GM19463 (cell line): Measurements from ENCODE around the gene IFT22.
"Not testable (repeated sequence)": the region's sequence is repeated elsewhere in the genome, so short reads cannot be mapped to it uniquely, and the experiment has no call there.

ENCODE experiments used
- ATAC-seq: cut with Tn5 transposase; IDR thresholded peaks from one replicate; pipeline ENCODE4 v1.9.1; 2021; ENCODE audit warnings: mild to moderate bottlenecking, moderate library complexity; ENCODE audit not compliant: unreplicated experiment

IFT22 gene

DNA sequence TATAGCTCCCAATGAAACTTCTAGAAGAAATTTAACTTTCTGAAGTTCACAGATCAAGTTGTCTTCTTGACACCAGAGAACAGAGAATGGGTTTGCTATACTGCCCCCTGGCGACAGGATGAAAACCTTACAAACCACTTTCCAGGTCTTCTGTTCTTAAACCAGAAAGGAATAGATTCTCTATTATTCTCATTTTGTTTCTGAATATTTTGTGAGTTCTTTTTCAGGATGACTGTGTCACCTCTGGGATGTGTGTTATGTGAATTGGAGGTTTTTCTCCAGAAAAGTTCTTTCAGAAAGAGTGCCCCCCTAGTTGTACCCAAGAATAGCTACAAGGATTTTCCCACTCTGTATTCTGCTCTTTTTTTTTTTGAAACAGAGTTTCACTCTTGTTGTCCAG is 6.3 kb downstream of the IFT22 start:
- ATAC-seq = no peak

DNA sequence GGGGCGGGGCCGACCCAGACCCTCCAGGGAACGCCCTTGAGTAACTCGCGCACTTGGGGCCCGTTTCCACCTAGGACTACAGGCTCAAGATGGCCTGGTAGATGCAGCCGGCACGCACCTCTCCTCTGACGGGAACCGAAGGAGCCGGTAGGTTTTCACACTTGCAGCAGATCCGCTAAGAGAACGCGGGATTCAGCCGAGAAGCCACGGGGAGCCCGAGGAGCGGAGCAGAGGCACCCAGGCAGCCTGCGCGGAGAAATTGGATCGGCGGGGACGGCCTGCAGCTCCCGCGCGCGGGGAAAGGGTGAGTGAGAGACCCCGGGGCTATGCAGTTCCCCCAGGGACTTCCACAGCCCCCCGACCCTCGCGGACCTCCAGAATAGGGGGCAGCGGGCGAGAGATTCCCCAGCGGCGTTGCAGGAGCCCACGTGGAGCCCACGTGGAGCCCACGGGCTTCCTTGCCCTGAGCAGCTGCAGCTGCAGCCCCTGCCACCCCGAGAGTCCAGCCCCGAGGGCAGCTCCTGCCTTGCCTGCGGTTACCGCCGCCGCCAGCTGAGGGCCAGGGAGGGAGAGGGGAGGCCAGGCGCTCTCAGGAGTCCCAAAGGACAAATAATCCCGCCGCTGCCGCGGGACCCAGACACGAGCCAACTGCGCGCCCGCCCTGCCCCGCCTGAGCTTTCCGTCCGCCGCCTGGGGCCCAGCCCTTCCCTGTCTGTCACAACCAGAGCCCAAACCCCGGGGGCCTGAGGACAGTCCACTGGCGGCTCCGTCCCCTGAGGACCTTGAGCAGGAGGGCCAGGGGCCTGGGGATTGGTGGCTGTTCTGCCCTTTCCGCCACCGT is 13.1 kb downstream of the IFT22 start:
- no peak for ATAC-seq

DNA sequence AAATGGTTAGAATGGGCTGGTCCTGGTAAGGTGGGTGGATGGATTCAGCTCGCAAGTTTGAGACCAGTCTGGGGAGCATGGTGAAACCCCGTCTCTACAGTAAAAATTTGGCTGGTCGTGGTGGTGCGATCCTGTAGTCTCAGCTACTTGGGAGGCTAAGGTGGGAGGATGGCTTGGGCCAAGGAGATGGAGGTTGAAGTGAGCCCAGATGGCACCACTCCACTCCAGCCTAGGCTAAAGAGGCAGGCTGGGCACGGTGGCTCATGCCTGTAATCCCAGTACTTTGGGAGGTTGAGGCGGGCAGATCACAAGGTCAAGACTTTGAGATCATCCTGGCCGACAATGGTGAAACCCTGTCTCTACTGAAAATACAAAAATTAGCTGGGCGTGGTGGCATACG is 15.3 kb downstream of the IFT22 start:
- no peak for ATAC-seq

DNA sequence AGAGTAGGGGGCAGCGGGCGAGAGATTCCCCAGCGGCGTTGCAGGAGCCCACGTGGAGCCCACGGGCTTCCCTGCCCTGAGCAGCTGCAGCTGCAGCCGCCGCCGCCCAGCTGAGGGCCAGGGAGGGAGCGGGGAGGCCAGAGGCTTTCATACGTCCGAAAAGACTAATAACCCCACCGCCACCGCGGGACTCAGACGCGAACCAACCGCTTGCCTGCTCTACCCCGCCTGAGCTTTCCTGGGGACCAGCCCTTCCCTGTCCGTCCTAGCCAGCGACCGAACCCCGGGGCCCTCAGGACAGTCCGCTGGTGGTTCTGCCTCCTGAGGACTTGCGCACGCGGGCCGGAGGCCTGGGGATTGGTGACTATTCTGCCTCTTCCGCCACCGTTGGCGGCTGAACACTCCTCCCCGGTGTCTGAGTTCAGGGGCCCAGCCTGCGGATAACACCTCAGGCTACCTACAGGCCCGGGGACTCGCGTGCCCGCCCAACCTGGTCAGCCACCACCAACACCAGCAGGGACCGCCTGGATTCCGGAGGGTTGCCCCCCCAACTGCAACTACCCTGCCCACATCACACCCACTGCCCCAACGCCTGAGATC is 18.4 kb downstream of the IFT22 start:
- no peak for ATAC-seq

DNA sequence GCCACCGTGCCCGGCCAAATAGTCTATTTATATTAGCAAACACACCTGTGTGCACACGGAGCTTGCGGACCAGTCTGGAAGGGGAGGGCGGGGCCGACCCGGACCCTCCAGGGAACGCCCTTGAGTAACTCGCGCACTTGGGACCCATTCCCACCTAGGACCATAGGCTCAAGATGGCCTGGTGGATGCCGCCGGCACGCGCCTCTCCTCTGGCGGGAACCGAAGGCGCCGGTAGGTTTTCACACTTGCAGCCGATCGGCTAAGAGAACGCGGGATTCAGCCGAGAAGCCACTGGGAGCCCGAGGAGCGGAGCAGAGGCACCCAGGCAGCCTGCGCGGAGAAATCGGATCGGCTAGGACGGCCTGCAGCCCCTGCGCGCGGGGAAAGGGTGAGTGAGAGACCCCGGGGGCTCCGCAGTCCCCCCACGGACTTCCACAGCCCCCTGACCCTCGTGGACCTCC is 18.9 kb downstream of the IFT22 start:
- no peak for ATAC-seq

DNA sequence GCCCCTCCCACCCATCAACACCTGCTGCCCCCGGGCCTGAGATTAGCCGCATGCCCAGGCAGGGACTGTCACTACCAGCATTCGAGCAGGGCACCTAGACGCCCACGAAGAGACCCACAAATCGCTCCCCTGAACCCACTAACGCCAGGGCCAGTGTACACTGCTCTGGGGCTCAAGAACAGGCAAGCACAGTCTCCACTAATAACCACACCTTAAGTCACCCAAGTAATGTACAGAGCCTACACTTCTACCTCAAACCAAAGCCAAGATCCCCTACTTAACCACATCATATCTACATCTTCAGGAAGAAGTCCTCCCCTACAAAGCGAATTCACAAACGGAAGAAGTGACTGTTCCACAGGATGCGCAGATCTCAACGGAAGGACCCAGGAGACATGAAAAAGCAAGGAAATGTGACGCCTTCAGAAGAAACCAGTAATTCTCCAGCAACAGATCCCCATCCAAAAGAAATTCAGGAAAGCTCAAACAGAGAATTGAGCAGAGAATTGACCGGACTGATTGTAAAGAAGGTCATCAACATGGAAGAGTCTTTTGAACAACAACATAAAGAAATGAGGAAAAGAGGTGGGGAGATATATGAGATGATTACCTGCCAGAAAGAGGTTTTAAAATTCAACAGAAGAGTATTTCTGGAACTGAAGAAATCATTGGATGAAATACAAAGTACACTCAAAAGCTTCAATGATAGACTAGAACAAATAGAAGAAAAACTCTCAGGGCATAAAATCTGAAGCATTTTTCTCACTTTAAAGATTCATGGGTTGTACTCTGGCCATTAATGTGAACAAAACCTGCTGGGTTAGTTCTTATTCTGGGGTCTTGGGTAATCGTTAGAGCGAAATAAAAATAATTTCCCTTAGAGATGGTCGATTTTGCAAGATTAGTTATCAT is 20.9 kb downstream of the IFT22 start:
- ATAC-seq = no peak

DNA sequence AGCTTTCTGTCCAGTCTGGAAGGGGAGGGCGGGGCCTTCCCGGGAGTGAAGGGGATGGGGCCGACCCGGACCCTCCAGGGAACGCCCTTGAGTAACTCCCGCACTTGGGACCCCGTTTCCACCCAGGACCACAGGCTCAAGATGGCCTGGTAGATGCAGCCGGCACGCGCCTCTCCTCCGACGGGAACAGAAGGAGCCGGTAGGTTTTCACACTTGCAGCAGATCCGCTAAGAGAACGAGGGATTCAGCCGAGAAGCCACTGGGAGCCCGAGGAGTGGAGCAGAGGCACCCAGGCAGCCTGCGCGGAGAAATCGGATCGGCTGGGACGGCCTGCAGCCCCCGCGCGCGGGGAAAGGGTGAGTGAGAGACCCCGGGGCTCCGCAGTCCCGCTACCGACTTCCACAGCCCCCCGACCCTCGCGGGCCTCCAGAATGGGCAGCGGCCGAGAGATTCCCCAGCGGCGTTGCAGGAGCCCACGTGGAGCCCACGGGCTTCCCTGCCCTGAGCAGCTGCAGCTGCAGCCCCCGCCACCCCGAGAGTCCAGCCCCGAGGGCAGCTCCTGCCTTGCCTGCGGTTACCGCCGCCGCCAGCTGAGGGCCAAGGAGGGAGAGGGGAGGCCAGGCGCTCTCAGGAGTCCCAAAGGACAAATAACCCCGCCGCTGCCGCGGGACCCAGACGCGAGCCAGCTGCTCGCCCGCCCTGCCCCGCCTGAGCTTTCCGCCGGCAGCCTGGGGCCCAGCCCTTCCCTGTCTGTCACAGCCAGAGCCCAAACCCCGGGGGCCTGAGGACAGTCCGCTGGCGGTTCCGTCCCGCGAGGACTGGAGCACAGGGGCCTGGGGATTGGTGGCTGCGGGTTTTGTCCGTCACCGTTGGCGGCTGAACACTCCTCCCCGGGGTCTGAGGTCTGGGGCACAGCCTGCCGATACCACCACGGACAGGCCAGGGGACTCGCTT is 21.8 kb downstream of the IFT22 start:
- no peak for ATAC-seq

DNA sequence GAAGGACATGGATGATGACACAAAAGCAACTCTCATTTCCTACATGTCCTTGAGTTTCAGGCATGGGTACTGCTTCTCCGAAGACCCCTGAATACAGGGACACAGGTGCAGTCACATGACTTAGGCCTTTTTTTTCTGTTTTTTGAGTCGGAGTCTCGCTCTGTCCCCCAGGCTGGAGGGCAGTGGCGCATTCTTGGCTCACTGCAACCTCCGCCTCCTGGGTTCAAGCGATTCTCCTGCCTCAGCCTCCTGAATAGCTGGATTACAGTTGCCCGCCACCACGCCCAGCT is 26.8 kb downstream of the IFT22 start:
- ATAC-seq = no peak

DNA sequence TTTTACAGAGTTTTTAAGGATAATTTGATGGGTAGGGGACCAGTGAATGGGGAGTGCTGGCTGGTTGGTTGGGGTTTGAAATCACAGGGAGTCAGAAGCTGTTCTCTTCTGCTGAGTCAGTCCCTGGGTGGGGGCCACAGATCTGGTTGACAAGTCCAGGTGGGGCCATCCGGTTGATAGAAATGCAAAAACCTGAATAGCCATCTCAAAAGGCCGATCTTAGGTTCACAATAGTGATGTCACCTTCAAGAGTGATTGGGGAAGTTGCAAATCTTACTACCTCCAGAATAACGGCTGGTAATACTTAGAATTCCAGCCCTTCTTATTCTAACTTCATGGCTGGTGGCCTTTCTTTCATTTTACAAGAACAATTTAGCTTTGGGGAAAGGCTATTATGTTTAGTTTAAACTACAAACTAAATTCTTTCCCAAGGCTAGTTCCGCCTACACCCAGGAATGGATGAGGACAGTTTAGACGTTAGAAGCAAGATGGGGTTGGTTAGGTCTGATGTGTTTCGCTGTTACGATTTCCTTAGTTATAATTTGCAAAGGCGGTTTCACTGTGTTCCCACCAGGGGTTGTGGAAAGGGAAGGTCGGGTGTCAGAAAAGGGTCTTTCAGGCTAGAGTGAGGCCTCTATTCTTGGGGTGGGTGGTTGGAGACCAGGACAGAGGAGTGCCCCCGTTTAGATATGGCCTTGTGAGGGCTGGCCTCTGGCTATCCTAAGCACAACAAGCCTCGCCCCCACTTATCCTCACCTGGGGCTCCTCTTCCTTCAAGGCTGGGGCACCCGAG is 27.4 kb downstream of the IFT22 start:
- ATAC-seq = no peak

DNA sequence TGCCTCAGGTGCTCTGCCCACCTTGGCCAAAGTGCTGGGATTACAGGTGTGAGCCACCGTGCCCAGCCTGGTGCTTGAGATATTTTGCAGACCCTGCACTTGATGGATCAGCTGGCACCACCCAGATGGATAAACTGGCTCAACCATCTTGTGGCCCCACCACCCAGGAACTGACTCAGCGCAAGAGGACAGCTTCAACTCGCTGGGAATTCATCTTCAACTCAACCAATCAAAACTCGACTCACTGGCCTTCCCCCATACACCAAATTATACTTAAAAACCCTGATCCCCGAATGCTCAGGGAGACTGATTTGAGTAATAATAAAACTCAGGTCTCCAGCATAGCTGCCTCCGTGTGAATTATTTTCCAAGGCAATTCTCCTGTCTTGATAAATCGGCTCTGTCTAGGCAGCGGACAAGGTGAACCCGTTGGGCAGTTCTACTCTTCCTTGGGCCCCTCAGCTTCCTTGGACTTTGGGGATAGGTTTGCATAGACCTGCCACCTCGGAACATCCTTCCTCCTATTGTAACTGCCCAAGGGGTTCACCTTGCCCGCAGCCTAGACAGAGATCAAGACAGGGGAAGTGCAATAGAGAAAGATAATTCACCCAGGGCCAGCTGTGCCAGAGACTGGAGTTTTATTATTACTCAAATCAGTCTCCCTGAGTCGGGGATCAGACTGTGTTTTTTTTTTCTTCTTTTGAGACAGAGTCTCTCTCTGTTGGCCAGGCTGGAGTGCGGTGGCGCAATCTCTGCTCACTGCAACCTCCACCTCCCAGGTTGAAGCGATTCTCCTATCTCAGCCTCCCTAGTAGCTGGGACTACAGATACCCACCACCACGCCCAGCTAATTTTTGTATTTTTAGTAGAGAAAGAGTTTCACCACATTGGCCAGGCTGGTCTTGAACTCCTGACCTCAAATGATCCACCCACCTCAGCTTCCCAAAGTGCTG is 28.3 kb downstream of the IFT22 start:
- ATAC-seq = not testable (repeated sequence)

DNA sequence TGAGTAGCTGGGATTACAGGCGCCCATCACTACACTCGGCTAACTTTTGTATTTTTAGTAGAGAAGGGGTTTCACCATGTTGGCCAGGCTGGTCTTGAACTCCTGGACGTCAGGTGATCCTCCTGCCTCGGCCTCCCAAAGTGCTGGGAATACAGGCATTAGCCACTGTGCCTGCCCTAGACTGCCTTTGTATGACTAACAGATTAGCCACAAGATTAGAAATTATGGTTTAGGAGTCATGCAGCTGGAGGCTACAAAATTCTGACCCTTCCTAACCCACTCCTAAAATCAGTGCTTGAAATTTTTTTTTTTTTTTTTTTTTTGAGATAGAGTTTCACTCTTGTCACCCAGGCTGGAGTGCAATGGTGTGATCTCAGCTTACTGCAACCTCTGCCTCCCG is 29.0 kb downstream of the IFT22 start:
- ATAC-seq = not testable (repeated sequence)

DNA sequence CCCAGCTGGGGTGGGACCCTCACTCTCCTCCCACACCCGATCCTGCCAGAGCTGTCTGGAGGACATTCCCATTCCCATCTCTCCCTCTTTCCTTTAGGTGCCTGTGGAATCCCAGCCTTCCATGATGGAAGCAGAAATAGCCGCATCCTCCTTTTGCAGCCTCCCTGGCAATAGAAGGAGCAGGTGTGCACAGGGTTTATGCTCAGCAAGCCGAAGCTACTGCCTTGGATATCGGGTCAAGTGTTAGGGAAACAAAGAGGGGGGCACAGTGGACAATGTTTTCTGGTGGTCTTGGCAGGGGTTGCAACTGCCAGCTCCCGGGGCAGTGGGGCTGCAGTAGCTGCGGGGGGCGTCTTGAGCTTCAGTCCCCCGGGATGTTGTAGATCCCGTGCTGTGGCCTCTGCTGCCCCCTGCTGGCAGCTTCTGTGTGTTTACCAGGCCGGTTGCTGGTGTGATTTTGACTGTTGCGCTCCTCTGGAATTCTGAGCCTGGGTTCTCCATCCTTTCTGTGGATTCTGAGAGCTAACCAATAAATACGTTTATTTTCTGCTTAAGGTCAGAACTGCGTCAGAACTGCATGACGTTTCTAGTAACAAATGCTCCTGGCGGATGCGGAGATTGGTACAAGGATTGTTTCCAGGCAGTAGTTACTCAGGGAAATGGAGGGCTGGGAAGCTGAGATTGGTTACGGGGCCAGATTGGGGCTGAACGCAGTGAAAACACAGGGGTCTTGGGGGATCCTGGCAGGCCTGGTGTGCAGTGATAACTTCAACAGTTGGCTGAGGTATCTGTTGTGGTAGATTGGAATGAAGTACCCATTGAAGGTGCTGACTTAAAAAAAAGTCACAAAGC is 31.2 kb downstream of the IFT22 start:
- not testable (repeated sequence) for ATAC-seq

DNA sequence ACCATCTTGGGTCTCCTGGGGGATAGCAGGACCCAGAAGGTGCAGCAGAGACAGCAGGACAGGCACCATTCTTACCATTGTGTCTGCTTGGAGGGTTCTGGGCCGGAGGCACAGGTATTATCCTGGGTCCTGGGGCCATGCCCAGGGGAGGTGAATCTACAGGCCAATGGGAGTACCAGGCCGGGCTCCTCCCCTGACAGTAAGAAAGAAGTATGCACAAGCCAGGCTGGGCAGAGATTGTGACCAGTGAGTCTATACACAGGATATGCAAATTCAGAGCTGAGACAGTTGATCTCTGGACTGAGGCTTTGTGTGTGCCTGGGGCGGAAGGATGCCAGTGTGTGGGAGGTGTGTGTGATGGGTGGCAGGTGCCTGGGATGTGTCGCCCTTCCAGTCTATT is 31.9 kb downstream of the IFT22 start:
- ATAC-seq = peak; percentile 92

DNA sequence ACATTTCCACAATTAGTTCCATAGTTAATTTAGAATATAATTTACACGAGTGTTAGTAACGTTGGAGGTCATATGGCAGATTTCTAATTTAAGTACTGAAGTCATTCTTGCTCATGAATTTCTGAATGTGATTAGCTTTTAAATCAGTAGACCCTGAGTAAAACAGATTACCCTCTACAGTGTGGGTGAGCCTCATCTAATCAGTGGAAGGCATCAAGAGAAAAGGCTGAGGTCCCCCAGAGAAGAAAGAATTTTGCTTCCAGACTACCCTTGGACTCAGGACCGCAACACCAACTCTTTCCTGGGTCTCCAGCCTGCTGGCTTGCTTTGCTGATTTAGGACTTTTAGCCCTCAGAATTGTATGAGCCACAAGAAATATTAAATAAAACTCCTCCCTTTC is 33.2 kb downstream of the IFT22 start:
- ATAC-seq = no peak

DNA sequence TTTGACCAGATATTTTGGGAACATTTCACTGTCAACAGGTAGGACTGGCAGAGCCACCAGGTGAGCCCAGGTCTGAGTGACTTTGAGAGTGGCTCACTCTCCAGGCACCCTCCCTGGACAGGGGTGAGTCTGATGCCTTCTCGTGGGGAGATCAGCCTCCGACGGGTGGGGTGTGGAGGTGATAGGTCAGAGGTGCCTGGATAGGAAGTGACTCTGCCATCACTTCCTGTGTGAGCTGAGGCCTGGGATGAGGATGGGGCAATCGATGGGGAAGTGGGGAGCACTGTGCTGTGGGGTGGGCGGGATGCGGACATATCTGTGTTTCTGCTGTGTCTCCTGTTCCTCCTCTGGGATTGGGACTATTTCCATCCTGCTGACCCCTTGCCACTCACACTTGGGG is 34.6 kb downstream of the IFT22 start:
- no peak for ATAC-seq

DNA sequence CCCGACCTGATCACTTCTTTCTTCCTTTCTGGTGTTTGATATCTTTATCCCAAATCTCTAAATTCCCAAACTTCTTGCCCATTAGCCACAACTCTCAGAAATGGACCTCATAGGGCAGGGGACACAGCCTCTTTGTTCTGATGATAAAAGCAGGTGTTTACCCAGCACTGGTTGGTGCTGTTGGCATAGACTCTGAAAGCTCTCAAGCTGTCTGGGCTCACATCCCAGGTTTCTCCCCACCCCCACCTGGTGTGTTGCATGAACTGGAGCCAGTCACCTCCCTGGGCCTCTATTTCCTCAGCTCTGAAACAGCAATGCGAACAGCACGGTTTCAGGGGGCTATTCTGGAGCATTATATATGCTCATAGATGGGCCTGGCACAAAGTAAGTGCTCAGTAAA is 35.7 kb downstream of the IFT22 start:
- ATAC-seq = not testable (repeated sequence)

DNA sequence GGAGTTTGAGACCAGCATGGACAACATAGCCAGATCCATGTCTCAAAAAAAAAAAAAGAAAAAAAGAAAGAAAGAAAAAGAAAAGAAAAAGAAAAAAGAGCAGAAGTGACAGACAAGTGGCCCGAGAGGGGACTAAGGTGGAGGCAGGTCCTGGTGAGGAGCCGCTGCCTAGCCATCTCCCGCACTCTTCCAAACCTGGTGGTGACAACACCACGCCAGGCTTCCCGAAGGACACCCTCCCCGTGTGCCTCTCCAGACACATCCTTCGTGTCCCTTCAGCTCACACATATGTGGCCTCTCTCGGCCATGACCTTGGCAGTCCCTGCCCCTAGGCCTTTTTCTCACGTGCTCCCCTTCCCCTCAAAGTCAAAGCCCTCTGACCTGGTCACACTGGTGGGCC is 36.4 kb downstream of the IFT22 start:
- ATAC-seq = no peak

DNA sequence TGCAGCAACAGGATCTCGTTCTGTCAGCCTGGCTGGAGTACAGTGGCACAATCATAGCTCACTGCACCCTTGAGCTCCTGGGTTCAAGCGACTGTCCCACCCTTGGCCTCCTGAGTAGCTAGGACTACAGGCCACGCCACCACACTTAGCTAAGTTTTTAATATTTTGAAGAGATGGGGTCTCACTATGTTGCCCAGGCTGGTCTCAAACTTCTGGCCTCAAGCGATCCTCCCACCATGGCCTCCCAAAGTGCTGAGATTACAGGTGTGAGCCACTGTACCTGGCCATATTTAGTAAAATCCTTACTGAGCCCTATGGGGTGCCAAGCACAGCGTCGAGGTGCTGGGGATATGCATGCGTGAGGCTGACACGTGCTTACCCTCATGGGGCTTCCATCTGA is 40.7 kb downstream of the IFT22 start:
- not testable (repeated sequence) for ATAC-seq
